HG02885 (cell line): ENCODE measurements around the gene TUBGCP2.

ENCODE experiments used
- ATAC-seq: cut with Tn5 transposase; IDR thresholded peaks from one replicate; pipeline ENCODE4 v1.9.1; 2021; ENCODE audit warnings: mild to moderate bottlenecking; ENCODE audit not compliant: unreplicated experiment, poor library complexity

Gene TUBGCP2

GRCh38 chr10:133306941-133307379 is 1.7 kb downstream of the TUBGCP2 start:
- no peak for ATAC-seq

GRCh38 chr10:133306097-133306476 is 2.6 kb downstream of the TUBGCP2 start:
- no peak for ATAC-seq

GRCh38 chr10:133303206-133303605 is 5.5 kb downstream of the TUBGCP2 start:
- ATAC-seq = no peak

GRCh38 chr10:133302230-133302629 is 6.4 kb downstream of the TUBGCP2 start:
- no peak for ATAC-seq

GRCh38 chr10:133299738-133300137 is 8.9 kb downstream of the TUBGCP2 start:
- no peak for ATAC-seq

GRCh38 chr10:133299224-133299623 is 9.4 kb downstream of the TUBGCP2 start:
- ATAC-seq = no peak

- no peak for ATAC-seq
Observed at GRCh38 chr10:133298466-133298865, 10.2 kb downstream of the TUBGCP2 start.

- no peak for ATAC-seq
Observed at GRCh38 chr10:133297504-133297903, 11.2 kb downstream of the TUBGCP2 start.

GRCh38 chr10:133295426-133296320 is 13.0 kb downstream of the TUBGCP2 start:
- no peak for ATAC-seq

- ATAC-seq = no peak
Observed at GRCh38 chr10:133294189-133294588, 14.5 kb downstream of the TUBGCP2 start.

GRCh38 chr10:133293810-133294119 is 14.9 kb downstream of the TUBGCP2 start:
- ATAC-seq = no peak

- ATAC-seq = no peak
Observed at GRCh38 chr10:133292919-133293809, 15.5 kb downstream of the TUBGCP2 start.

- no peak for ATAC-seq
Observed at GRCh38 chr10:133289761-133290160, 18.9 kb downstream of the TUBGCP2 start.

GRCh38 chr10:133287832-133288500 is 20.7 kb downstream of the TUBGCP2 start:
- ATAC-seq = no peak

- ATAC-seq = no peak
Observed at GRCh38 chr10:133286366-133286765, 22.3 kb downstream of the TUBGCP2 start.

GRCh38 chr10:133285217-133285616 is 23.5 kb downstream of the TUBGCP2 start:
- no peak for ATAC-seq

GRCh38 chr10:133283931-133284330 is 24.7 kb downstream of the TUBGCP2 start:
- no peak for ATAC-seq

- no peak for ATAC-seq
Observed at GRCh38 chr10:133282846-133283390, 25.8 kb downstream of the TUBGCP2 start.

- no peak for ATAC-seq
Observed at GRCh38 chr10:133281628-133282372, 26.9 kb downstream of the TUBGCP2 start.

GRCh38 chr10:133281084-133281483 is 27.6 kb downstream of the TUBGCP2 start:
- no peak for ATAC-seq
